GM19035 (cell line): Measurements from ENCODE around the gene SMC2.

ENCODE experiments used
- ATAC-seq: cut with Tn5 transposase; IDR thresholded peaks from one replicate; pipeline ENCODE4 v1.9.1; 2021; ENCODE audit not compliant: unreplicated experiment

SMC2 gene

DNA sequence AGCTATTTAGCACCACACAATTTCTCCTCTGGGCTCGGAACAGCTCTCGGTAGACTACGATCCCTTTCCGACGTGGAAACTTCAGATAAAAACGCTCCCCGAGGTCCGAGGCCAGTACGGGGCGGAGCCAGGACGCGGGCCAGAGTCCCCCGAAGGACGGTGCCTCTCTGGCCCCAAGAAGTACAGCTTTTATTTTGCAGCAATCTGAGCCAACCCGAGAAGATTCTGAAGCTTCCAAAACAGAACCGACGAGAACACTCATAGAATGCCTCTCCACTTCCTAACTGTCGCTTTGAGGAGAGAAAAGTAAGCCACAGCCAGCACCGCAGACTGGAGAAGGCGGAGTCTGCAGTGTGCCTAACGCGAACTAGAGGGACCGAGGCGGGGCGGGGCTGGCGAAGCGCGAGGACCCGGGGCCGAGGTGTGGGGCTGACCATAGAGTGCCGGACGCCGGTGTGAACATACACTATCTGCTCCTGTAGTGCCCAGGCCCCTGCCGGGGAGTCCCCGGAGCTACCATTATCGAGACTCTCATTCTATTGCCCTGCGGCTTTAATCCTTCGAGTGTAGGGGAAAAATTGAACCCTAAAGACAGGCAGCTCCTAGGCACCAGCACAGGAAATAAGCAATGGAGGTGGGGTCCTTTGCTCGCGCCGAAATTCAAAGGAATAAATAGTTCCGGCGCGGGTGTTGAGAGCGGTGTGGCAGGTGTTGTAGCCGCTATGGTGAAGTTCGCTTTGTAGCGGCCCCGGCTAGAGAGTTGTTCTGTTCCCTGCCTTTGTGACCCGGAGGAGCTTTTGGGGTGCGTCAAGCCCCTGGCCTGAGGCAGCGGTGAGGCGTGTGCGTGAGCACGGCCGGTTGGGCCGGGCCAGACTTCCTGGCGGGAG is at the start of gene SMC2:
TSS of gene SMC2 (plus strand) at position 663 of the 887 bp plus-strand sequence. CDS start 1,076 bp downstream, outside the sequence.
- peak; percentile 85 for ATAC-seq

DNA sequence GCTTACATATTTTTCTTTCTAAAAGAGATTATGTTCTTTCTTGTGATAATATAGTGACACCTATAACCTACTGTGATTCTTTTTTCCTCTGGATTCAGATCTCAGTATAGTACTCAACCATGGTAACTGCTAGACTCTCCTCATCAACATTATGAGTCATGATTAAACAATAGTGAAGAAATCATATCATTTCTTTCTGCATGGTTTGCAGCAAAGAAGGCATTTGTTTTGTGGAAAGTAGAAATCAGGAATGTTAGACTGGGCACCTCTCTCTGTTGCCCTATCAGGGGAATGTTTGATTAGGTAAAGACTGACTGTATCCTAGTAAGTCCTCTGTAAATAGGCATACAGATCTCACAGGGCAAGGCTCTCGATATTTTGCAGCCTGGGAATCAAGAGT is 25.6 kb upstream of the SMC2 start:
- no peak for ATAC-seq

DNA sequence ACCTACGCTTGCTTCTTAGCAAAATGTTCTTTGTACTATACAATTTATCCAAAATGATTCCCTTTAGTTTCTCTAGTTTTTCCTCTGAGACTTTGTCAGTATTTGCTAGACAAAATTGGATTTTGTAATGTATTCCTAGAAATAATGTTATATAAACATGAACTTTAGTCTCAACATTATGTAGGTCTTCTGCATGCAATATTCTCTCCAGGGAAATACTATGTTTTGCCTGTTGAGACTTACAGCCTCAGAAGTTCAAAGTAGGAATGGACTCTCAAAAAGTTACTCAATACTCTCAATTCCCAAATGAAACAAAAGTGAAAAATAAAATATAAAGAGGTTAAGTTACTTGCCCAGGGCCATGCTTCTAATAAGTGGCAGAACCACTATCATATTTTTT is 24.8 kb upstream of the SMC2 start:
- ATAC-seq = no peak

DNA sequence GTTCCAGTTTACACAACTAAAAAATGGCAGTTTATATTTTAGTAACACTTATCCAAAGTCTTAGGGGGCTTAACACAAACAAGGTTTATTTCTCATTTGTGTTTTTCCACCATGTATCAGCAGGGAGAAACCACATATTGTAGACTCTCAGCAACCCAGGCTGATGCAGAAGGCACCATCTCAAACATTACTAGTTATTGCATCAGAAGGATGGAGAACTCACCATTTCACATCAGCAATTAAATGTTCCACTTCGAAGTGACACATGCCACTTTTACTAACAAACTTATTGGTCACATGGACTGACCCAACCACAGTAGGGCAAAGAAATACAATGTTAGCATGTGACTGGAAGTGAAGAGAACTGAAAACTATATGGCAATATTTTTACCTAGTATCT is 22.5 kb upstream of the SMC2 start:
- no peak for ATAC-seq

GRCh38 chr9:104073098-104073769 is 20.9 kb upstream of the SMC2 start:
- no peak for ATAC-seq

DNA sequence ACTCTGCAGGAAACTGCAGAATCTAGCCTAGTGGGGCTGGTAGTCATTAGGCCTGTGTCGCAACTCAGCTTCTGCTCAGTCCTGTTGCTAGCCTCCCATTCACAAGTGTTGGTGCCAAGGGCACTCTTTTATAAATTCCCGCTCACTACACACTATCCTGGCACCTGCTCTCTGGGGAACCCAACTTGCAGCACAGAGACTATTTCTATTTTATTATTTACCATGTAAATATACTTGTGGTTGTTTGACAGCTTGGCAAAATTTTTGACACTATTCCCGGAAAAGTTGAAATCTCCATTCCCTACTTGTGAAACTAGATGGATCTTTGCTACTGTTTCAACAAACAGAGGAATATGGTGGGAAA is 20.4 kb upstream of the SMC2 start:
- ATAC-seq = no peak

DNA sequence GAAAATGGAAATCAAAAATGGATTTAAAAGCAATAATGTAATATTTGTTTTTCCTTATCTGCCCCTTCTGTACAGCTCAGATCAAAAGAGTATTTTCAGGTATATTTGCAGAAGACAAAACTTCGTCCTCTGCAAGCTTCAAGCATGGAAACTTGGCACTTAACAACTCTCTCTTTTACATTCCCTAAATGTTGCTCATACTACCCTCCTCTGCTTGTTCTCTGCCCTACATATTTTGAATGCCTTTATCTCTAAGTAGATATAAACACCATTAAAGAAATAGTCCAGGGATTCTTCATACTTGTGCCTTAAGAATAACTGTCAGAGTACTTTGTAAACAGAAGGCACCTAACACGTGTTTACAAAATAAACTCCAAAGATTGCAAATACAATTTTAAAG is 19.2 kb upstream of the SMC2 start:
- ATAC-seq = no peak

GRCh38 chr9:104075801-104076753 is 18.0 kb upstream of the SMC2 start:
- ATAC-seq = no peak

GRCh38 chr9:104078596-104078995 is 15.5 kb upstream of the SMC2 start:
- no peak for ATAC-seq

- no peak for ATAC-seq
Observed at GRCh38 chr9:104080983-104081382, 13.1 kb upstream of the SMC2 start.

DNA sequence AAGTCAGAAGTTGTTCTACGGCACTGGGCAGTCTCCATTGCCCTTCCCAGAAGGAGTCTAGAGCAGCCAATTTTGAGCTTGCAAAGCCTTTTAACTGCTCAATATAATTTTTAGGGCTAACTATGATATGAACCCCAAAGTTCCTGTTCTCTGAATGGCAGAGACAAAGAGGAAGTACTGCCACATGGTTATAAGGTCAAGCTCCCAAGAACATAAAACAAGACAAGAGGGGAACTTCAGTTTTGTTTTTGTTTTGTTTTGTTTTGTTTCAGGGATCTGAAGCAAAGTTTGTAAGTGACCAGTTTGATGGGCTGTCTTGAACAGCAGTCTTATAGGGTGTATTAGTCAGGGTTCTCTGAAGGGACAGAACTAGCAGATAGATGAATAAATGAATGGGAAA is 11.9 kb upstream of the SMC2 start:
- ATAC-seq = no peak

DNA sequence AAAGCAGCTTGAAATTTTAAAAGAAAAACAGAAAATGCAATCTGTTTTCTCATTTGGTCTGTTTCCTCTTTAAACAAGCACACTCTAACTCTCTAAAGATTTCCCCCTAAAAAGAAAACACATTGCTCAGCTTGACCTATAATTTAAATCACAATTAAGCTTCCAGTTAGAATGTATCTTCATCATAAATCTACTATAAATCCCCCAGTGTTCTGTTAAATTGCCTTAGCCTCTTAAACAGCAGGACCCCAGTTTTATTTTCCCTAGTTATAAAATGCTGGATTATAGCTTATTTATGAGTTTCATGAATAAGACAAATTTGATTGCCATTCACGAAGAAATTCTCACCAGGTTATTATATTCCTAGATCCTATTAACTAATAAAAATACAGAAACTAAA is 8.6 kb upstream of the SMC2 start:
- ATAC-seq = no peak

DNA sequence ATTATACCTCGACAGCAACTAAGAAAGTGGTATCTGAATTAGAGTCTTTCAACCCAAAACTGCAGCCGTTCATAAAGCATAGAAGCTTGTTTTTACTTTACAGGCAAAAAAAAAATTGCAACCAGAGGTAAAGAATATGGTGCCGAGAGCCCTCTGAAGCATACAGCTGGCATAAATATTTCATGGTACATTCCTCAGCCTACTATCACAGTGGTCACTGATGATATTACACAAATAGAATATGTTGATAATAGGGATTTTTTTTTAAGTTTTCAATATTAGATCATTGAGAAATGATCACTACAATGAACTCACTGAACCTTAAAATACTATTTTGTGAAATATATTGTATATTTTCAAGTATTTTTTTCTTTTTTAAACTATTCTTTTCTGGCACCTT is 6.2 kb upstream of the SMC2 start:
- ATAC-seq = no peak

DNA sequence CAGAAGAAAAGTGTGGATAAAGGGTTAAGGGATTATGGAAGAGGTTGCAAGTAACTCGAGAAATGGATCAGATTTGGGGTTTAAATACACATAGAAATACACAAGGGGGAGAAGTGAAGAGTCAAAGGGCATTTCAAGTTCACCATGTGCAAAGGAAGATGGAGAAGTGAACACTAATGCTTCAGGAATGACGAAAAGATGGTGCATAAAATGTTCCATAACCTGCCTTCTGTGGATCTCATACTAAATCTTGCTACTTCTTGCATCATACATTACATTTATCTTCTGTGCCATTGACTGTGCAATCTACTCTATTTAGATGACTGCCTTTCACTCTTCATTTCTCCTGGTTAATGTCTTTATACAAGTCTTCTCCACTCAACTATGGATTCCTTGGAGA is 5.7 kb upstream of the SMC2 start:
- no peak for ATAC-seq

DNA sequence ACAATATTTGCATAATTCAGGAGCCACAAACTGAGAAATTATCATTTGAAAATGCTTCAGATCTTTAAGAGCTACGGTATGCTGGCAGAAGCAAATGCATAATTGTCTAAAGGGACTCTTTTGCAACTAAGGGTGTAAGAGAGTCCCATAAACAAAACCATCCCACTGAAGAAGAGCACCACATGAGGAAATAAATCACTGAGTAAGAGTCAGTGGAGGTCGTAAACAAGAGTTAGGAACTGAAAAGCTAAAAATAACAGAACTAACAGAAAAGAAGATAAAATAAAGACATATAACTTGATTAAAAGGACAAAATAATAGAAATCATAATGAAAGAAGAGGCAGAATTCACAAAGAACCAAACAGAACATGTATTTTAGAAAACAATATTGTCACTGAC is 3.5 kb upstream of the SMC2 start:
- no peak for ATAC-seq

DNA sequence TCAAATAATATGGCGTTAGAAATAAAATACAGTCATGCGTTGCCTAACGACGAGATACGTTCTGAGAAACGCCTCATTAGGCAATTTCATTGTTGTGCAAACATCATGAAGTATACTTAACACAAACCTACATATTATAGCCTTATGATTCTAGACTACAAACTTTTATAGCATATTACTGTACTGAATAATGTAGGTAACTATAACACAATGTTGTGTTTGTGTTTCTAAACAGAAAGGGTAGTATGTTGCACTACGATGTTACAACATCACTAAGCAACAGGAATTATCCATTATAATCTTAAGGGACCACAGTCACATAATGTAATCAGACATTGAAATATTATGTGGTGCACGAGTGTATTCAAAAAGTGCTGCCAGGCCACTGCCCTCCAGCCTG is 3.0 kb upstream of the SMC2 start:
- ATAC-seq = no peak

DNA sequence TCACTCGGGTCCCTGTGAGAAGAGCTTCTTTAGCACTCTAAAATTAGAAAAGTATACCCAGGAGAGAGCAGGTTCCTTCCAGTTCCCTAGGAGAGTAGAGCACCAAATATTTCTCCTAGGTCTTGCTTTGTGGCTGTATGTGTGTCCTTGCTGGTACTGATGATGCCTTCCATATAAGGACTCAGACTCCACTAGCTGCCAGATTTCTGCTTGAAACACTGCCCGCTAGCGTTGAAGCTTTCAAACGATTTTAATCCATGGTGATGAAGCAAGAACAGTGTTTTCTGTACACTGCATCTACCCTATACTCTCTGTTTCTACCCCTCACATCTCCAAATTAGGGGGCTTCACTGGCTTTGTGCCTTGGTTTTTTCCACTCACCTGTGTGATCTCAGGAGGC is 2.4 kb upstream of the SMC2 start:
- no peak for ATAC-seq

- ATAC-seq = no peak
Observed at GRCh38 chr9:104092192-104092591, 1.9 kb upstream of the SMC2 start.

- ATAC-seq = no peak
Observed at GRCh38 chr9:104092875-104093600, 1.1 kb upstream of the SMC2 start.

DNA sequence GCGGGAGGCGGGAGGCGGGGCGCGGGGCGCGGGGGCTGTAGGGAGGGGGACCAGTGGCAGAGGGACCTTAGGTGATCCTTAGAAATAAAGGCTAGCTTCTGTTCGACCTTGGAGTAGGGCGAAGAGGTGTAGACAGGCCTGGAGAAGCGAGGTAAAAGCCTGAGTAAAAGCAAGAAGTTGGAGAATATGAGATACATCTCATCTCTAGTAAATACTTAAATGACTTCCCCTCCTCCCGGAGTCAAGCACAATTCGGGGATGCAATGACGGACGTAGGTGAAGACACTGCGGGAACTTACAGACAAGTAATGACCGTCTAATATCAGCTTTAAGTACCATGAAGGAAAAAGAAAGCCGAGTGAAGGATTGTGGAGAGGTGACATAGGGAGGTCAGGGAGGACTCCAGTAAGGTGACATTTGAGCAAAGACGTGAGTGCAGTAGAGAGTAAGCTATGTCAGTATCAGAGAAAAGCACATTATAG is 466 bp downstream of the SMC2 start:
- ATAC-seq = peak; percentile 1

- ATAC-seq = no peak
Observed at GRCh38 chr9:104099630-104100029, 5.5 kb downstream of the SMC2 start.
